Mesenchymal stem cell (in vitro differentiated cells and primary cell): ENCODE data around the gene SYNRG.
A peak's percentile ranks its signal among the peaks of the same experiment; 100 is the strongest.

Source experiments
- DNase-seq: peaks from one replicate; pipeline ENCODE4 v3.0.0-alpha.2; 2013
- H2AFZ ChIP-seq: one replicate; pipeline ENCODE4 v1.6.1; 2013; ENCODE audit warnings: low read depth, mild to moderate bottlenecking, control low read depth, inconsistent platforms, low read length, moderate library complexity
- H2AK5ac ChIP-seq: 2 replicates; pipeline ENCODE4 v1.6.1; 2013; ENCODE audit warnings: low read length, moderate library complexity, mild to moderate bottlenecking, inconsistent platforms; ENCODE audit not compliant: severe bottlenecking
- H2BK120ac ChIP-seq: one replicate; pipeline ENCODE4 v1.6.1; 2013; ENCODE audit warnings: low read depth, mild to moderate bottlenecking, inconsistent platforms, low read length, moderate library complexity
- H2BK12ac ChIP-seq, 2 experiments: one replicate each; pipeline ENCODE4 v1.6.1; 2013; ENCODE audit warnings: inconsistent platforms in 2 of 2, low read length in 2 of 2, mild to moderate bottlenecking in 2 of 2, moderate library complexity in 2 of 2, control low read depth in 1 of 2
- H2BK15ac ChIP-seq: one replicate; pipeline ENCODE4 v1.6.1; 2013; ENCODE audit warnings: mild to moderate bottlenecking, low read depth, inconsistent platforms; ENCODE audit not compliant: poor library complexity, severe bottlenecking
- H2BK5ac ChIP-seq: 2 replicates; pipeline ENCODE4 v1.6.1; 2013; ENCODE audit warnings: low read depth, mild to moderate bottlenecking, low read length, control low read depth, inconsistent platforms; ENCODE audit not compliant: poor library complexity, severe bottlenecking
- H3K14ac ChIP-seq, 2 experiments: one replicate each; pipeline ENCODE4 v1.6.1; 2013; ENCODE audit warnings: inconsistent platforms in 2 of 2, low read length in 2 of 2, control low read depth in 1 of 2, mild to moderate bottlenecking in 1 of 2, moderate library complexity in 1 of 2
- H3K18ac ChIP-seq, 2 experiments: one replicate each; pipeline ENCODE4 v1.6.1; 2013; ENCODE audit warnings: inconsistent platforms in 2 of 2, low read length in 2 of 2, control low read depth in 1 of 2, low read depth in 1 of 2, mild to moderate bottlenecking in 1 of 2
- H3K23ac ChIP-seq, 2 experiments: one replicate each; pipeline ENCODE4 v1.6.1; 2013; ENCODE audit warnings: inconsistent platforms in 2 of 2, low read length in 2 of 2, mild to moderate bottlenecking in 2 of 2, moderate library complexity in 2 of 2, control low read depth in 1 of 2
- H3K27ac ChIP-seq: 2 replicates; pipeline ENCODE4 v1.5.1; 2013; ENCODE audit warnings: mild to moderate bottlenecking, moderate library complexity, low read length, control low read depth, inconsistent platforms; ENCODE audit not compliant: poor library complexity, severe bottlenecking
- H3K27me3 ChIP-seq, 2 experiments: 2 replicates each; pipeline versions ENCODE4 v1.6.1 to v1.7.0; 2013; ENCODE audit warnings: low read length in 2 of 2, mild to moderate bottlenecking in 2 of 2, moderate library complexity in 2 of 2, control low read depth in 1 of 2, inconsistent platforms in 1 of 2; ENCODE audit not compliant: control insufficient read depth in 1 of 2, insufficient read depth in 1 of 2
- H3K36me3 ChIP-seq, 2 experiments: 2 replicates each; pipeline versions ENCODE4 v1.6.1 to v1.7.0; 2013; ENCODE audit warnings: low read length in 2 of 2, control low read depth in 1 of 2, inconsistent platforms in 1 of 2, low read depth in 1 of 2, mild to moderate bottlenecking in 1 of 2; ENCODE audit not compliant: insufficient read depth in 2 of 2, control insufficient read depth in 1 of 2
- H3K4ac ChIP-seq, 2 experiments: one replicate each; pipeline ENCODE4 v1.6.1; 2013; ENCODE audit warnings: inconsistent platforms in 2 of 2, low read length in 2 of 2, mild to moderate bottlenecking in 2 of 2, moderate library complexity in 2 of 2, control low read depth in 1 of 2, low read depth in 1 of 2
- H3K4me1 ChIP-seq: 2 replicates; pipeline ENCODE4 v1.6.1; 2013; ENCODE audit warnings: low read depth, low read length, control low read depth; ENCODE audit not compliant: control insufficient read depth, insufficient read depth
- H3K4me2 ChIP-seq: 2 replicates; pipeline ENCODE4 v1.6.1; 2013; ENCODE audit warnings: low read length, mild to moderate bottlenecking, inconsistent platforms; ENCODE audit not compliant: poor library complexity, severe bottlenecking
- H3K4me3 ChIP-seq, 2 experiments: 2 replicates each; pipeline versions ENCODE4 v1.5.1 to v1.7.0; 2013; ENCODE audit warnings: low read length in 2 of 2, mild to moderate bottlenecking in 2 of 2, control low read depth in 1 of 2, low read depth in 1 of 2; ENCODE audit not compliant: insufficient read depth in 1 of 2
- H3K79me1 ChIP-seq: replicated peaks from 2 replicates; pipeline ENCODE4 v1.6.1; 2013; ENCODE audit warnings: mild to moderate bottlenecking, control low read depth, low read length, inconsistent platforms; ENCODE audit not compliant: poor library complexity, severe bottlenecking
- H3K9ac ChIP-seq: 2 replicates; pipeline ENCODE4 v1.7.0; 2013; ENCODE audit warnings: mild to moderate bottlenecking, low read length, moderate library complexity
- H3K9me3 ChIP-seq: 2 replicates; pipeline ENCODE4 v1.7.0; 2013; ENCODE audit warnings: mild to moderate bottlenecking, low read length; ENCODE audit not compliant: control insufficient read depth
- H4K8ac ChIP-seq: one replicate; pipeline ENCODE4 v1.6.1; 2013; ENCODE audit warnings: inconsistent platforms, mild to moderate bottlenecking, low read length, moderate library complexity
- H4K91ac ChIP-seq: one replicate; pipeline ENCODE4 v1.6.1; 2013; ENCODE audit warnings: mild to moderate bottlenecking, low read length, inconsistent platforms
- WGBS: methylation state at CpG from one replicate; pipeline ENCODE4 v1.1.7; 2013; ENCODE audit warnings: mixed read lengths; 5-methylcytosine and 5-hydroxymethylcytosine counted together

The SYNRG gene

GRCh38 chr17:37519251-37519985 is 89.8 kb downstream of the SYNRG start:
- Histone ChIP-seq H3K9ac (no peak overlapping the region), H4K91ac (no peak overlapping the region)

DNA sequence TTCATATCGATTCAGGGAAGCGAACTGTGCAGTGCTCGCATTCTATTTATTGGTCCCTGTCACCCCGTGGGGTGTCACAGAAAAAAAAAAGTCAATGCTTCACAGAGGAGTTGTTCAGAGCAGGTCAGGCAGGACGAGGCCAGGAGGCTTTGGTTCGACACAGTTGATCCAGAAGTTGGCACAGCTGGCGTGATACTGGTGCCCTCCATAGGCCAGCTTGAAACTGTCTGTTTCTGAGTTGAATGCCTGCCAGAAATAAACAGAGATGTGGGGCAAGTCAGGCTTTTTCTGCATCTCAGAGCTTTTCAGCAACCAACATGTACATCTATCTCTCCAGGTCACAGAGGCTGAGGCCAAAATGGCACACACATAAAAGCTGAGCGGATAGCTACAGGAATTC is 90.4 kb downstream of the SYNRG start:
- Histone ChIP-seq H2AFZ (no peak overlapping the region), H4K8ac (no peak overlapping the region), H3K27ac (no peak overlapping the region), H2BK15ac (no peak overlapping the region), H4K91ac (no peak overlapping the region), H3K4ac (no peak overlapping the region), H3K27me3 (no peaks in the 10 kb centered on the region), H3K18ac (no peak overlapping the region), H3K36me3 (peaks cover 52 to 81% of the 10 kb centered on the region in 2 experiments), H3K4me2 (no peak overlapping the region), H3K9me3 (no peaks in the 10 kb centered on the region), H3K23ac (peak overlapping the region in 1 of 2 experiments; percentile 40), H2BK120ac (no peak overlapping the region), H2BK12ac (no peak overlapping the region), H2BK5ac (no peak overlapping the region), H3K4me3 (no peak overlapping the region), H2AK5ac (no peak overlapping the region), H3K9ac (no peak overlapping the region), H3K79me1 (peaks cover 33% of the 10 kb centered on the region), H3K14ac (no peak overlapping the region), H3K4me1 (peaks cover 6% of the 10 kb centered on the region)
- WGBS, result 96% methylated on average over 7 of the region's 8 CpGs
- no peak for DNase-seq

More at GRCh38 chr17:37519251-37519985, 89.8 kb downstream of the SYNRG start:
- H3K18ac ChIP-seq, result peak overlapping the region in 1 of 2 experiments; percentile 2
- H3K4me2 ChIP-seq, result no peak overlapping the region
- no peak overlapping the region for H3K23ac ChIP-seq
- peaks cover 6% of the 10 kb centered on the region for H3K4me1 ChIP-seq
- no peak overlapping the region for H2BK15ac ChIP-seq
- no peak overlapping the region for H2AK5ac ChIP-seq
- H2BK5ac ChIP-seq, result no peak overlapping the region
- H3K4ac ChIP-seq, result no peak overlapping the region
- no peak overlapping the region for H2BK120ac ChIP-seq
- no peak overlapping the region for H3K14ac ChIP-seq
- no peak overlapping the region for H4K8ac ChIP-seq
- H3K27ac ChIP-seq, result no peak overlapping the region
- H3K9me3 ChIP-seq, result no peaks in the 10 kb centered on the region
- peaks cover 51 to 81% of the 10 kb centered on the region in 2 experiments for H3K36me3 ChIP-seq
- peak; percentile 21 for DNase-seq
- no peak overlapping the region for H2BK12ac ChIP-seq
- H2AFZ ChIP-seq, result no peak overlapping the region
- WGBS, result 100% methylated on average over 1 of the region's 5 CpGs
- no peak overlapping the region for H3K4me3 ChIP-seq
- no peaks in the 10 kb centered on the region for H3K27me3 ChIP-seq
- H3K79me1 ChIP-seq, result peaks cover 33% of the 10 kb centered on the region

DNA sequence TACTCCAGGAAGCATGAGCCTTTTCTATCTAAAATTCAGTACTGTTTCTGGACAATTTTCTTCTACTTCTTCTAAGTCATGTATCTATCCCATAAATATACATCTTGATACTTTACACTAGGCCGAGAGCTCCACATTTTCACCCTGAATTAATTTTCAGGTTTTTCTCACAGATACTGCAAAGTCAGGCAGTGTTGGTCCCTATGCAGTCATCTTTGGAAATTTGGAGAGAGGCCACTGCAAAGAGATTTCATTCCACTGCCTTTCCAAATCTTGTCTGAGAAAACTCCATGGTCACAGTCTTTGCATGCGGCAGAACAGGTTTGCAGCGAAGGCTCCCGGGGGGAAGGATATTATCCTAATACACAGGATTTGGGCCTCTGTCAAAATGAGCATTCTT is 91.3 kb downstream of the SYNRG start:
- peaks cover 6% of the 10 kb centered on the region for H3K4me1 ChIP-seq
- 97% methylated on average over 4 of the region's 4 CpGs for WGBS
- H2BK120ac ChIP-seq, result no peak overlapping the region

GRCh38 chr17:37516127-37516571 is 93.1 kb downstream of the SYNRG start:
- H2BK120ac ChIP-seq, result no peak overlapping the region
- H3K27me3 ChIP-seq, result no peaks in the 10 kb centered on the region
- no peak overlapping the region for H3K4ac ChIP-seq
- peak overlapping the region; percentile 30 for H3K9ac ChIP-seq
- DNase-seq, result peak; percentile 30
- H3K14ac ChIP-seq, result no peak overlapping the region
- H3K18ac ChIP-seq, result no peak overlapping the region
- peaks cover 33% of the 10 kb centered on the region for H3K79me1 ChIP-seq
- no peak overlapping the region for H2AFZ ChIP-seq
- H3K23ac ChIP-seq, result no peak overlapping the region
- H2BK5ac ChIP-seq, result no peak overlapping the region
- no peak overlapping the region for H2BK12ac ChIP-seq
- H3K4me3 ChIP-seq, result no peak overlapping the region
- no peak overlapping the region for H2BK15ac ChIP-seq
- H4K8ac ChIP-seq, result no peak overlapping the region
- H3K9me3 ChIP-seq, result no peaks in the 10 kb centered on the region
- H3K36me3 ChIP-seq, result peaks cover 49 to 88% of the 10 kb centered on the region in 2 experiments
- H3K4me2 ChIP-seq, result no peak overlapping the region
- H4K91ac ChIP-seq, result no peak overlapping the region
- no peak overlapping the region for H2AK5ac ChIP-seq
- H3K27ac ChIP-seq, result peak overlapping the region; percentile 28
- H3K4me1 ChIP-seq, result peaks cover 6% of the 10 kb centered on the region
- 92% methylated on average over 6 of the region's 6 CpGs for WGBS

More for the DNA sequence above, 91.3 kb downstream of the SYNRG start:
- Histone ChIP-seq H3K14ac (no peak overlapping the region), H3K79me1 (peaks cover 34% of the 10 kb centered on the region), H3K9me3 (no peaks in the 10 kb centered on the region), H3K9ac (no peak overlapping the region), H4K91ac (no peak overlapping the region), H3K36me3 (peaks cover 52 to 83% of the 10 kb centered on the region in 2 experiments), H3K27ac (no peak overlapping the region), H2AK5ac (no peak overlapping the region), H2AFZ (no peak overlapping the region), H3K18ac (no peak overlapping the region), H3K23ac (no peak overlapping the region), H3K4ac (no peak overlapping the region), H2BK15ac (no peak overlapping the region), H3K4me3 (no peak overlapping the region), H3K4me2 (no peak overlapping the region), H2BK5ac (no peak overlapping the region), H4K8ac (no peak overlapping the region), H3K27me3 (no peaks in the 10 kb centered on the region), H2BK12ac (no peak overlapping the region)
- DNase-seq, result no peak
